ENCODE data around the gene NOP14.

Gene NOP14

GRCh38 chr4:2934077-2934812, 29.0 kb downstream of the NOP14 start:
- Histone ChIP-seq H3K27me3 (ENCODE audit: insufficient read depth, low read depth, severe bottlenecking) (no peaks in the 10 kb centered on the region), H3K27ac (peak overlapping the region; percentile 51), H3K36me3 (peaks cover 64% of the 10 kb centered on the region), H3K4me3 (ENCODE audit: low read depth, low read length) (peak overlapping the region; percentile 86), H3K9me3 (ENCODE audit: severe bottlenecking) (no peaks in the 10 kb centered on the region)
- DNase-seq = no peak
- no peak for TF ChIP-seq CTCF (IDR thresholded peaks at IDR 0.05; ENCODE audit: low read depth, low read length)

GRCh38 chr4:2933566-2934076, 29.6 kb downstream of the NOP14 start:
- no peaks in the 10 kb centered on the region for H3K9me3 ChIP-seq (ENCODE audit: severe bottlenecking)
- H3K4me3 ChIP-seq (ENCODE audit: low read depth, low read length) = peak overlapping the region; percentile 51
- TF ChIP-seq CTCF (IDR thresholded peaks at IDR 0.05; ENCODE audit: low read depth, low read length) = no peak
- peaks cover 64% of the 10 kb centered on the region for H3K36me3 ChIP-seq
- H3K27me3 ChIP-seq (ENCODE audit: insufficient read depth, low read depth, severe bottlenecking) = no peaks in the 10 kb centered on the region
- H3K27ac ChIP-seq = peak overlapping the region; percentile 51
- DNase-seq = no peak

GRCh38 chr4:2932951-2933565, 30.1 kb downstream of the NOP14 start:
- peaks cover 64% of the 10 kb centered on the region for H3K36me3 ChIP-seq
- TF ChIP-seq CTCF (IDR thresholded peaks at IDR 0.05; ENCODE audit: low read depth, low read length) = no peak
- DNase-seq = no peak
- no peaks in the 10 kb centered on the region for H3K9me3 ChIP-seq (ENCODE audit: severe bottlenecking)
- no peaks in the 10 kb centered on the region for H3K27me3 ChIP-seq (ENCODE audit: insufficient read depth, low read depth, severe bottlenecking)
- no peak overlapping the region for H3K27ac ChIP-seq
- H3K4me3 ChIP-seq (ENCODE audit: low read depth, low read length) = no peak overlapping the region

GRCh38 chr4:2932321-2932950, 30.8 kb downstream of the NOP14 start:
- Histone ChIP-seq H3K27me3 (ENCODE audit: insufficient read depth, low read depth, severe bottlenecking) (no peaks in the 10 kb centered on the region), H3K9me3 (ENCODE audit: severe bottlenecking) (no peaks in the 10 kb centered on the region), H3K4me3 (ENCODE audit: low read depth, low read length) (no peak overlapping the region), H3K36me3 (peaks cover 64% of the 10 kb centered on the region), H3K27ac (peak overlapping the region; percentile 31)
- TF ChIP-seq CTCF (IDR thresholded peaks at IDR 0.05; ENCODE audit: low read depth, low read length) = no peak
- DNase-seq = no peak

- Histone ChIP-seq H3K9me3 (ENCODE audit: severe bottlenecking) (no peaks in the 10 kb centered on the region), H3K27ac (peak overlapping the region; percentile 31), H3K27me3 (ENCODE audit: insufficient read depth, low read depth, severe bottlenecking) (no peaks in the 10 kb centered on the region), H3K36me3 (peaks cover 71% of the 10 kb centered on the region), H3K4me3 (ENCODE audit: low read depth, low read length) (no peak overlapping the region)
- DNase-seq = no peak
- TF ChIP-seq CTCF (IDR thresholded peaks at IDR 0.05; ENCODE audit: low read depth, low read length) = peak; percentile 38; the same call in 1 of the 2 replicates
Measured at GRCh38 chr4:2931512-2932301, 31.5 kb downstream of the NOP14 start.

All from WERI-Rb-1 (cell line).